ENCODE results near the gene TMEM86B.

TMEM86B gene

DNA sequence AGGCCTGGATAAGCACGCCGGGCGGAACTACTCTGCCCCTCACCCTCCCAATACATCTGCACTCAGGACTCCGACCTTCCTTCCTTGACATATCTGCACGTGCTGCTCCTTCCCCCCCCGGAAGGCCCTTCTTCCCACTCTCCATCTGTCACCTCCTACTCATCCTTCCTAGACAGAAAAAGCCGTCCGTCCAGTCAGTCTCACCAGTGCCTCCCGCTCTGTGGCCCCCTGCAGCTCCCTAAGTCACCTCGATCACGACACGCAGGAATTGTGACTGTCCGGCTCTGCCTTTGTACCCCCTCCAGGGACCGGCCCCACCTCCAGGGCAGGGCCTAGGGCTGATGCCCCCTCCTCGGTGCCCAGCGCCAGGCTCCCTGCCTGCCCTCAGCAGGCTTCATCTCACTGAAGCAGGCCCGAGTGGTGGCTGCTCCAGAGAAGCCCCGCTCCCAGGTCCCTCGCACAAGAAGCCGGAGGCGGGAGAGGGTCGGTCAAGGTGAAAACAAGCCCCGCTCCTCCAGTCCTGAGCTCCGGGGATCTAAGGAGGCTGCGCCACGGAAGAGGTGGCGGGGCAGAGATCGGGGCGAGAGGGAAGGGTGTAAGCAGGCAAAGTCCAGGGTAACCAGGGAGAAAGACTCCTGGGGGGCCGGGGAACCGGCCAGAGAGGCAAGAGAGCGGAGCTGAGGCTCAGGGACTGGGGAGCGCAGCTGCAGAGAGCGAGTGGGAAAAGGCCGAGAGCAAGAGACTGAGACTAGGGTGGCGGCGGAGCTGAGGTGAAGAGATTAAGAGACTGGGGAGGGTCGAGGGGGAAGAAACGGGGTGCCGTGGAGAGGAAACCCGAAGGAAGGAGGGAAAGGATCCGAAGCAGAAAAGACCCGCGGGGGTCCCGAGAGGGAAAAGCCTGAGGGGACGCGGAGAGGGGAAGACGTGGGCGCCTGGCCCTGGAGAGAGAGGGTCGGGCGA is 29.2 kb upstream of the TMEM86B start:
- DNase-seq, result no peak

DNA sequence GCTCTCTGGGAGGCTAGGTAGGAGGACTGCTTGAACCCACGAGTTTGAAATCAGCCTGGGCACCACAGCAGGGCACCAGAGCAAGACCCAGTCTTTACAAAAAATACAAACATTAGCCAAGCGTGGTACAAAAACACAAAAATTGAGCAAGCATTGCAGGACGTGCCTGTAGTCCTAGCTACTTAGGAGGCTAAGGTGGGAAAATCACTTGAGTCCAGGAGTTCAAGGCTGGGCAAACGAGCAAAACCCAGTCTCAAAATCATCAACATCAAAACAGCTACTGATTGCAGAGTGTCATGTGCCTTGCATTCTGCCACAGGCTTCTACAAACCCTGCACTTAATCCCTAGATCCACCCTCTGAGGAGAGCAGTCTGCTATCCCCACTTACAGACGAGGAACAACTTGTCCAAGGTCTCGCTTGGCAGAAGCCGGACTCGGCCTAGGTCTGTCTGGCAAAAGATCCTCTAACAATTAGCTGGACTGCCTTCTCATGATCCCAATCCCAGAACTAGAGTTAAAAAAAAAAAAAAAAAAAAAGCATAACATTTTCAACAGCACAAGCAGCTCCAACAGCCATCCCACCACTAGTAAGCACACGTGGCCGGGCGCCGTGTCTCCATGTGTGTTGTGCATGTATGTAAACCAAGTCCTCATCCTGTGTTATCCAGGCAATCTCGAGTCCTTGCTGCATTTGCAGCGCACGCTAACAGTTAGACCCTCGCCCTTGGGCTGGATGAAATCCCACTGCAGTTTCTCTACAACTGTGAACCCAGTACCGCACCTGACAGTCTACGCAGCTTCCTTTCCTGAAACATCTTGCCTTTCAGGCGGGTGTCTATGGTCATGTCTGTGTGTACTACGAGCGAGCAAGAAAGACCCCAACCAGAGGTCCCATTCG is 28.2 kb upstream of the TMEM86B start:
- DNase-seq, result no peak

DNA sequence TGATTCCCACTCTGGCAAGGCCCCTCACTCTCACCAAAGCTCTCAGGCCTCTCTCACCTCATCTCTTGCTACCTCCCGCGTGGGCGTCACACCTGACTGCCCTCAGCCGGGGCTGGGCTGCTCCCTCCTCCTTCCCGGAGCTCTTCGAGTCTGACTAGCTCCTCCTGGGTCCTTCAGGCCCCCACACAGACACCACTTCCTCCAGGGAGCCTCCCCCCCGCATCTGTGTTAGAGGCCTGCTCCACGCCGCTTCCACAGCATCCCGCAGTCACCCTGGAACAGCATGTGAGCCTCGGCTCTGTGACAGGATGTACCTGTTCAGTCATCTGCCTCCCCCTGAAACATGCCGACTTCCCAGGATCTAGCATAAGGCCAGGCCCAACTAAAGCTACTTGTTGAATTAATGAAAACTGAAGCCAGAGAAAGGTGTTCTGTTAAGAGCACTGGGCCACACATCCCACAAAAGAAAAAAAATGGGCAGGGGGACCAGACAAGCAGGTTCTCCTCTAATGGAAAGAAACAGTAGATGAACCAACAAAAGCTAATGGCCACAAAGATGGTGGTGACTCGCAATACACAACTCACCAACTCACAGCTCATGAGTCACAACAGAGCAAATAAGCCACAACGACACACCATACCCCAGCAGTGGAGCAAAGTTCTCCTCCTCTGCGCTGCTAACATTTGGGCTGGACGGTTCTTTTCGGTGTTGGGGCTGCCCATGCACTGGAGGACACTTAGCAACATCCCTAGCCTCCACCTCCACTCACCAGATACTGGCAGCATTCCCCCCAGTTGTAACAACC is 27.3 kb upstream of the TMEM86B start:
- no peak for DNase-seq

DNA sequence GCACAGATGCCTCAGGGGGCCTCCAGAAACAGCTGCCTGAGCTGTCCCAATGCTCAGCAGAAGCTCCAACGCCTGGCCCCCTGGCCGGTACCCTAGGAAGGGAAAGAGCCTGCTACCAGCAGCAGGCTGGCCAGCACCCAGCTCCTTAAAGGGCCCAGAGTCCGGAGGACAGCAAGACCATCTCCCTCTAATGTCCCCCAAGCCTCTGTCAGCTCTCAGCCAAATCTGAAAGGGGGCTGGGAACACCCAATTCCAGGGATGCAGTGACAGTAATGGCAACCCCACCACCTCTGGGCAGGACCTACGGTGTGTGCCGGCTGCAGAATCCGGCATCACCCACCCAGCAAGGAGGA is 26.0 kb upstream of the TMEM86B start:
- no peak for DNase-seq

DNA sequence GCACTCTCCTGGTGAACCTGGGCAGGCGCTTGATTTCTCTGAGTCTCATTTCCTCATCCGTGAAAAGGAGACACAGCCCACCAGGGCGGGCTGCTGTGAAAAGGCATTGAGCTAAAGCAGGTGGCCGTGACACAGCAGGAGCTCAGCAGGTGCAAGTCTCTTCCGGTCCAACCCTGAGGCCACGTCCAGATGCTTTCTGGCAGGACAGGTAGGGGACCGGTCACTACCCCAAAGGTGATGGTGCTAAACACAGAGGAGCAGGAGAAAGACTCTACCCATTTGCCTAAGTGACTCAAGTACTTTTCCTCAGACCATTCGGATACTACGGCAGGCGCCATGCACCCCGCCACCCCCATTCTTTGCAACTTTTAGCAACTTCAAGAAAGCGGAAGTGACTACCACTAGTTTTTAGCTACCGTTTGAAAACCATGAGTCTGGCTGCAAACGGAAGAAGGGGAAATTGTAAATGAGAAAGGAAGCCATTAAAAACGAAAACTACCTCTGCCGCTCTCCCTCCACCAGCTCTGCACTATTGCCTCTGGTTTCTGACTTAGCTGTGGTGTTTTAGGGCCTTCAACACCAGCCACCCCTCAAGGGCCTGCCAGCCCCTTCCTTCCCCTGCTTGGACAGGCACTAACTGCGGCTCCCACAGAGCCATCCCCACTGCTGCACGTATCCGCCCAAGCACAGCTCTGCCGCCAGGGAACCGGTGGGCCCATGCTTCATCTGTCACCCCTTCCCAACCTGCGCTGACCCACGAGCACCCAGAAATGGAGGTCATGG is 25.5 kb upstream of the TMEM86B start:
- DNase-seq, result no peak

DNA sequence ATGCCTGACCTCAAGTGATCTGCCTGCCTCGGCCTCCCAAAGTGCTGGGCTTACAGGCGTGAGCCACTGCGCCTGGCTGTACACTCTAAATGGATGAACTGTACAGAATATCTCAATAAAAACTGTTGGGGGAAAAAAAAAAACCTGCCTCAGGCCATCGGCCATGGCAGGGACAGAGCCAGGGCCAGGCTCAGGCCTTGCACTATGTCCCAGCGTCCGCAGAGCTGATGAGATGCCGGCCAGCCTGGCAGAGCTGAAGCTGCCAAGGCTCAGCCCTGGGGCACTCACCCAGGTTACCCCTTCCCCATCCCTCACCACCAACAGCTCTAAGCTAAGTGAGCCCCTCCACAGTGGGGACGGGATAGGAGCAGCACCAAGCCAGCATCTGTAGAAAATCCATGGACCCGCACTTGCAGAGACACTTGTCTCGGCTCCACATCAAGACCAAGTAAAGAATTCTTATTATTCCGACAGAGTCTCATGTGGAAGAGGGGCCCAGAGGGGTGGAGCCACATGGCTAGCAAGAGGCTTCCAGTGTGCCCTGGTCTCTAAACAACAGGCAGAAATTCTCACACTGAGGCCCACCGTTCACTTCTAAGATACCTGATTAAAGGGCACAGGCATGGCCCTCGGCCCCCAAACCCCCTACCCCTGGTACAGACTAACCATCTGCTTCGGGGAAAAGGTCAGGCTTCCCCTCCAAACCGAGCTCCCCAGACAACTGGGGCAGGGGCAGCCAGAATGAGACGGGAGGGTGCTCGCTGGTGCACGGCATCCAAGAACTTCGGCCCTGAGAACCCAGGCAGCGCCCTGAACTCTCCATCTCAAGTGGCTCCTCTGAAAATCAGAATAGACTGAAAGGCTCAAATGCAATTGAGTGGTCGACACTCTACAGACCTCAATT is 24.4 kb upstream of the TMEM86B start:
- no peak for DNase-seq

DNA sequence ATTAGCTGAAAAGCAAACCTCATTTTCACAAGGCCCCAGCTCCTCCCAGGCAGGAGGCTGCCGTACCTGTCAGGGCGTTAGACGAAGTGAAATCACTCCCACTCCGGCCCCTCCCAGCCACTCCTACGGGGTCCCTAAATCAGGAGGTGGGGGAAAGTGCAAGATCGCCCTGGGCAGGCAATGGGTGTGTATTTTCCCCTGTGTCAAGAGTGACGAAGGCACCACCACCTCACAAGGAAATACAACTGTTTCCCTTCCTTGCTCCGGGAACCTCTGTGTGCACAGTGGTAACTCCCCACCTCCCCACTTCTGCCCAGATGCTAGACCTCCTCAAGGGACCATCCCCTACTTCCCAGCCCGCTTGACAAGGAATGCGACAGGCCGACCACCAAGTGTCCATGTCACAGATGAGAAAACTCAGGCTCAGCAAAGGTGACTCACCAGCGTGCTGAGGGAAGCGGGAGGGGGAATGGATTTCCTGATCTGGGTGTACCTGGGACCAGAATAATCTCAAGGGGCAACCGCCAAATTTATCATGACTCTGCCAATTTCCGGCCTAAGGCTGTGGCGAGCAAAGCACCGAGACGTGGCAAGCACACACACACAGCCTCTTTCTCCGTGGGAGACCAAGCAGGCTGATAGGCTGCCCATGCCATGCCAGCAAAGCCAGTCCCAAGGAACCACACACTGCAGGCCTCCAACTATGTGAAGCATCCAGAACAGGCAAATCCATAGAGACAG is 22.9 kb upstream of the TMEM86B start:
- no peak for DNase-seq

DNA sequence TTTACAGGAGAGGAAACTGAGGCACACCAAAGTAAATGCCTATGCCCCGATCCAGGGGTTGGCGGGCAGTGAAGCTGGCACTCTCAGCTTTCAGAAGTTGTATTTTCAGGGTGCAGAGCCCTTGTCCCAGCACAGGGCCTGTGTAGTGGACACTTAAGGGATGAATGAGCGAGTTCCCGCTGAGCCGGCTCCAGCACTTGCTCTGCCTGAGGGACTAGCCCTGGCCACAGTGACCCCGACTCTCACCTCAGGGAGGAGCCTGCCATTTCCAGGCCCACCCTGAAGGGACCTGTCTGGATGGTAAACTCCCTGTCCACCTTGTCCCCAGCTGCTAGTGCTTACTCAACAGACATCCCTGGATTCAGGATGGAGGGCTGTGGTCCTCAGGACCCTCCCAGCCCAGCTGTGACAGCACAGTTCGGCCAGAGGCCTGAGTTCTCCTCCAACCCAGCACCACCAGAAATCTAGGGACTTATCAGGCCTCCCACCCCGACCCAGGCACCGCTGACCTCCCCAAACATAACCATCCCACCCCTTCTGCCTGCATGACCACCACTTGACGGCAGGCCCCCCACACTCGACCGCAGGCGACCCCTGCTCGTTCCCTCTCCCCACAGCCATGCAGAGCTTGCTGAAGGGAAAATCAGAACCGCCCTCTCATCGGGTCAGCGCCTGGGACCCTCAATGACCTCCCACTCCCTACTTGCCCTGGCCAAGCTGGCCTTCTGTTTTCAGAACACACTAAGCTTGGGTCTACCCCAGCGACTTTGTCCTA is 21.9 kb upstream of the TMEM86B start:
- no peak for DNase-seq

DNA sequence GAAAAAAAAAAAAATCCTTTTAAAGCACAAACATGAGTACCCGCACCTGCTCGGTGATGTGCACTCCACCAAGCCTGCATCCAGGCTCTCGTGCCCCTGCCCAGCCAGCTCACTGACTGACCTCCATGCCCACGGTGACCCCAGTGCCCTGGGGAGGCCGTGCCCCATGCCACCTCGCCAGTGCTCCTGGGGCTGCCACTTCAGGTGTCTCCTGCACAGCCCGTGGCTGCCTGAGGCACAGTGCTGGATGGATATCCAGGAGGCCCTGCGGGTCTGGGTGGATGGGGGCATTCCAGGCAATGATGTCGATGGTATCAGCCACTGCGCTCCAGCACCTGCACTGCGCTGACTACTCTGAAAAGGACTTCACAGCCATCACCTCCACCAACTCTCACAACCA is 21.3 kb upstream of the TMEM86B start:
- no peak for DNase-seq

DNA sequence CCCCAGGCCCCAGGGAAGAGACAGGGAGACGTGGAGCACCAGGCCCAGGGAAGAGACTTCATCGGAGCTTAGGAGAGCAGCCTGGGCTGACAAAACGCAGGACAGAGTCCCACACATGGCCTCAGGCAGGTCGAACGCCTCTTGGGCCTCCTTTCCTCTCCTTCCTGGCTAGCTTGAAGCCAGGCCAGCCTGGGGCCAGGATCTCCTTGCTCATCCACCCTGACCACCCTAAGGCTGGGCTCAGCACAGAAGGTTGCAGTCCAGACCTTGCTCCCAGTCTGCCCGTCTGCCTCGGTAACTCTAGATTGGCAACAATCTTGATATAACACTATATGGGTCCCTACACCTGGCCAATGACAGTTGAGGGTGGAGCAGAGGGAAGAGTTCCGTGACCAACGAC is 20.1 kb upstream of the TMEM86B start:
- no peak for DNase-seq

DNA sequence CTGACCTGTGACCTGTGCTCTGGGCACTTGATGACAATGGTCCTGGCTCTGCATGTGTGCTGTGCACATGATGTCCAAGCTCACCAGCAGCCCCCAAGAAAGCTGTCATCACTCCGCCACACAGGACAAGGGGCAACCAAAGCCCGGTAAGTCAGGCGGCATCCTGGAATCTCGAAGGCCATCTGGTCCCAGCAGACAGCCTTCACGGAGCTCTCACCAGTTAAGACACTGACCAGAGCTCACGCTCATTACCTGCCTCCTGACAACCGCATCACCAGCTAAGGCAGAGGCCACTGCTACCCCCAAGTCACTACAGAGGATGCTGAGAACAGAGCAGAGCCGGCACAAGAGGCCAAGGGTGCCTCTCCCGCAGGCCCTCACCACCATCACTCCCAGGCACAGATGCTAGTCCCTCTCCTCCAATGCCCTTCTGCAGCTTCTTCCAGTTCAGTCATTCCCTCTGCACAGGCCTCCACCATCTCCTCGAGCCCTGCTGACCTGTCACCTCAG is 19.7 kb upstream of the TMEM86B start:
- no peak for DNase-seq

DNA sequence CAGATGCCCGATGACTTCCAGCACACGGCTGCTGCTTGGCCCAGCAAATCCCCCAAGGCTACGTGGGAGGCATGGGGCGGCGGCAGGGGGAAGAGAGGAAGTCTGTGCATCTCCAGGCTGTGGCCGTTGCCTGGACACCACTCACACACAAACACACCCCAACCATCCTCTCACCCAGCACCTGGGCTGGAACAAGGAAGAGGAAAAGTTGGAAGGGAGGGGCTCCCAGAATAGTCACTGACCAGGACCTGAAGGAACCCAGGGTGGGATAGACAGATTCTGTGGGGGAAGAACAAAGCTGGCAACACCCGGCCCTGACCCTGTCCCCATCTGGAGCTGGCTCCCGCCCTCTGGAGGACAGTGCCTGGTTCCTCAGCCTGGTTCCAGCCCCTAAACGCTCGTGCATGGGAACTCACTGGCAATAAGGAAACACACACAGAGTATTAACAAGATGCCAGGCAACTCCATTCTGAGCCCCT is 19.1 kb upstream of the TMEM86B start:
- no peak for DNase-seq

DNA sequence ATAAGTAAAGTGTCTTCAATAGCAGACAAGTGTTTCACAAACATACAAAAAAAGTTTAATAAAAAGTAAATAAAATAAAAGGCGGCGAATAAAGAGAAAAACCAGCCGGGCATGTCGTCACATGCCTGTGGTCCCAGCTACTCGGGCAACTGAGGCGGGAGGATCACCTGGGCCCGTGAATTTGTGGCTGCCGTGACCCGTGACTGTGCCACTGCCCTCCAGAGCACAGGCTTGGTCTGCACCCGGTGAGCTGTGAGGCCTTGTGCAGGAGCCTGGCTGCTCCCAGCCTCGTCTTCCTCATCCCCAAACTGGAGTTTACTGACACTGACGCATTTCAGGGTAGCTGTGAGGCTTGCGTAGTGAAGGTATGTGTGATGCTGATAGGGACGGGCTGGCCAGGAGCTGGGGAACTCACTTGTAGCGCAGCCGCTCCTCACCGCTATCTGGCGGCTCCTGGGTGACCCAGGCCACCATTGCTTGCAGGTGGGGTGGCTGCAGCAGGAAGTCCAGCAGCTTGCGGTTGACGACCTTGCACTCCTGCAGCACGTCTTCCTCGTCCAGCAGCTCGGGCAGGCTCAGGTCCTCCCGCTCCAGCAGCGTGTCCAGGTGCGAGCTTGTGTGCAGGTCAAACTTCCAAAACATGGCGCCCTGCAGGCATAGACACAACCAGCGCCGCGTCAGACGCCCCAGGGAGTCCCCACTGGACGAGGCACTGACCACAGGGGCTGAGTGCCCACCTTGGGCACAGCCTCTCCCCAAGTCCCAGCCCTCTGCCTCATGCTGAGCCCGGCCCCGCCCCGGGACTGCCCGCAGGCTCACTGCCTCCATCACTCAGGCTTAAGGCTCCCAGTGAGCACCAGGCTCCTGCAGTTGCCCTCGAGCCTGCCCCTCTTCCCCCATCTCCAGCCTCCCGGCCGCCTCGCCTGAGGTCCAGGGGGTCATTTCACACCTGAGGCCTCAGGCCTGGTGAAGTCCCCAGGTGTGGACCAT is 18.2 kb upstream of the TMEM86B start:
- no peak for DNase-seq

DNA sequence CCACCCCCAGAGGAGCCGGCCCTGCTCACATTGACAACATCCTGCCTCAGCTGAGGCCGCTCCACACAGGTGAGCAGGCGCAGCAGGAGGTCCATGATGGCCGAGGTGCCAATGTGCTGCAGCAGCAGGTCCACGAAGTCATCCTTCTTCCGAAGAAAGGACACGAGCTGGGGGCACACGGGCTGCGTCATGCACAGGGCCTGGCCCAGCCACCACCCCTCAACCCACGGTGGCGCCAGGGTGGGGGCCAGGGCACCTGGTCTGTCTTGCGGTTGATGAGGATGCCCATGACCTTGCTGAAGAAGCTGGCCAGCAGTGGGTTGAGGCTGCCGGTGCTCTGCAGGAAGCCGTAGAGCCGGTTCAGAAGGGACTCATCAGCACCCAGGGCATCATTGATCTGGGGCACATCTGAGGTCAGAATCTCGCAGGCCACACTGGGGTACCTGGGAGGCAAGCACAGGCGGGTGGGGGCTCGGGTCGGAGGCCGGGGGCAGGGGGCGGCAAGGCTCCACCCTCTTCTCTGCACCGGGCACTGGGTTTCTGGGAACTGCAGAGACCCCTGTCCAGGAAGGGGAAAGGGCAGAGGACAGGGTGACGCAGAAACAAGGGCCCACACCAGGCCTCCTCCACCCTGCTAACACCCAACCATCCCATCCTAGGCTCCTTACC is 16.8 kb upstream of the TMEM86B start:
- DNase-seq, result no peak

DNA sequence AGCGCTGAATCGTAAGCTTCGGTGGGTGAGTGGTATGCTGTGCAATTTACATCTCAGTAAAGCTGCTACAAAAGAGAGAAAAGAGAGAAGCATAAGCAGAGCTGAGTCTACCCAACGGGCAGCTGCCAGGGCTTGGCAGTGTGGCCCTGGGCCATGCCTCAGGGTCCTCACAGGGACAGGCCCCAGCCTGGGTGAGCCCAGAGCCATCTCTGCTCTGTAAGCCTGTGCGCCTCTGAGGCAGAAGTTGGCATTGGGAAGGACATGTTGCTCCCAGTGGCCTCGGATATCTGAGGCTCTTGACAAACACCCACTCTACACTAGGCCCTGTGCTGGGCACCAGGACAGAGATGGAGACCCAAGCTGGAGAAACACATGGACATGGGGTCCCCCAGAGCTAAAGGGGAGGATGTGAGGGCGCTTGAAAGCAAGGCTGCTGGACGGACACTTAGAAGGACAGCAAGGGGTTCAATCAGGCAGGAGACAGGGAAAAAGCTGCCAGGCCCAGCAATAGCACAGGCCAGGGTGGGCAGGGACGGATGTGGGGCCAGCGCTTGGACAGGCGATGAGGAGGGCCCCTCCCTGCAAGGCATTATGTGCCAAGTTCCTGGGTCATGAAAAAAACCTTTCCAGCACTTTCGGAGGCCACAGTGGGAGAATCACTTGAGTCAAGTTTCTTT is 15.6 kb upstream of the TMEM86B start:
- no peak for DNase-seq

DNA sequence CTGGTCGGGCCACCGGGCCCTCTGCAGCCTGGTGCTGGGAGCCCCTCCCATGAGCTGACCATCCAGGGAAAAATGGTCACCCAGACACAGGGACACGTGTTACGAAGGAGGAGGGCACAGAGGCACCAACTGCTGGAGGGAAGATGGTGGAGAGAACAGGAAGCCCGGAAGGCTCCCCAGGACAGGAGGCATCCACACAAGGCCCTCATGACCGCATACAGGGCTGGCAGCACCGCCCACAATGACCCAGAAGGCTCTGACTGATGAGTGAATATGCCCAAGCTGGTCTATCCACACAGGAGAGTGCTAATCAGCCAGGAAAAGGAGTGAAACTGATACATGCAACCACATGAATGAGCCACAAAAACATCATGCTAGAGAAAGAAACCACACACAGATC is 14.0 kb upstream of the TMEM86B start:
- DNase-seq, result no peak
